ENCODE results near the gene TOLLIP.
"Not testable (repeated sequence)": the region's sequence is repeated elsewhere in the genome, so short reads cannot be mapped to it uniquely, and the experiment has no call there.

DNA sequence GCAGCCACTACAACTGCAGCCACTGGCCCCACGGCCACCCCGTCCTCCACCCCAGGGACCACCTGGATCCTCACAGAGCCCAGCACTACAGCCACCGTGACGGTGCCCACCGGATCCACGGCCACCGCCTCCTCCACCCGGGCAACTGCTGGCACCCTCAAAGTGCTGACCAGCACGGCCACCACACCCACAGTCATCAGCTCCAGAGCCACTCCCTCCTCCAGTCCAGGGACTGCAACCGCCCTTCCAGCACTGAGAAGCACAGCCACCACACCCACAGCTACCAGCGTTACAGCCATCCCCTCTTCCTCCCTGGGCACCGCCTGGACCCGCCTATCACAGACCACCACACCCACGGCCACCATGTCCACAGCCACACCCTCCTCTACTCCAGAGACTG, 63.1 kb downstream of the TOLLIP start:
- not testable (repeated sequence) for TF ChIP-seq GLIS3 (CRISPR knock-in tag; IDR thresholded peaks at IDR 0.05); CSDC2 (CRISPR knock-in tag; IDR thresholded peaks at IDR 0.05); PPARA (CRISPR knock-in tag; IDR thresholded peaks at IDR 0.05; ENCODE audit: borderline replicate concordance)
